ENCODE measurements around the gene RTEL1. TPM values are rescaled to one million over a fixed set of nuclear protein-coding genes. Genes with fewer than 3 reads are reported as not detected.

Gene RTEL1
- total RNA-seq, 2 experiments from 2014 or later = 49.8 to 54.3 TPM

- H3K27me3 Mint-ChIP-seq (ENCODE audit: low read depth) = no peaks in the 10 kb centered on the region
- H3K9me3 Mint-ChIP-seq (ENCODE audit: insufficient read depth) = no peaks in the 10 kb centered on the region
- peaks cover 5% of the 10 kb centered on the region for H3K36me3 Mint-ChIP-seq (ENCODE audit: low read depth)
- DNase-seq (no peak), ATAC-seq (no peak)
- H3K4me3 Mint-ChIP-seq = no peak overlapping the region
- H3K4me1 Mint-ChIP-seq (ENCODE audit: low read depth) = no peaks in the 10 kb centered on the region
- ChIA-PET POLR2A (no interaction called here), CTCF (no interaction called here)
- H3K27ac Mint-ChIP-seq = no peak overlapping the region
Measured at GRCh38 chr20:63686492-63687321, 28.6 kb downstream of the RTEL1 start.

- Mint-ChIP-seq H3K27ac (no peak overlapping the region), H3K27me3 (ENCODE audit: low read depth) (no peaks in the 10 kb centered on the region), H3K4me3 (no peak overlapping the region), H3K9me3 (ENCODE audit: insufficient read depth) (no peaks in the 10 kb centered on the region), H3K4me1 (ENCODE audit: low read depth) (no peaks in the 10 kb centered on the region), H3K36me3 (ENCODE audit: low read depth) (peaks cover 11% of the 10 kb centered on the region)
- no peak for DNase-seq
- POLR2A ChIA-PET = interaction anchor here (0.7 to 1.0 kb wide), 2 partner anchors 30 to 167 kb away, joined by 3 read pairs; partner anchors contain the start of gene RTEL1
- CTCF ChIA-PET = no interaction called here
- no peak for ATAC-seq
Measured at GRCh38 chr20:63687419-63688178, 29.5 kb downstream of the RTEL1 start.

- DNase-seq (no peak), ATAC-seq (no peak)
- Mint-ChIP-seq H3K4me3 (no peak overlapping the region), H3K36me3 (ENCODE audit: low read depth) (peaks cover 14% of the 10 kb centered on the region), H3K27ac (no peak overlapping the region), H3K9me3 (ENCODE audit: insufficient read depth) (no peaks in the 10 kb centered on the region), H3K27me3 (ENCODE audit: low read depth) (no peaks in the 10 kb centered on the region), H3K4me1 (ENCODE audit: low read depth) (no peaks in the 10 kb centered on the region)
- POLR2A ChIA-PET = interaction anchor here (0.7 to 1.0 kb wide), 2 partner anchors 30 to 61 kb away, joined by 3 to 4 read pairs; partner anchors contain the start of gene RTEL1
- CTCF ChIA-PET = no interaction called here
Measured at GRCh38 chr20:63688228-63689045, 30.3 kb downstream of the RTEL1 start.

- ATAC-seq (no peak), DNase-seq (no peak)
- H3K4me1 Mint-ChIP-seq (ENCODE audit: low read depth) = no peaks in the 10 kb centered on the region
- CTCF ChIA-PET = no interaction called here
- H3K27me3 Mint-ChIP-seq (ENCODE audit: low read depth) = no peaks in the 10 kb centered on the region
- H3K36me3 Mint-ChIP-seq (ENCODE audit: low read depth) = peaks cover 21% of the 10 kb centered on the region
- H3K9me3 Mint-ChIP-seq (ENCODE audit: insufficient read depth) = no peaks in the 10 kb centered on the region
- H3K27ac Mint-ChIP-seq = no peak overlapping the region
- H3K4me3 Mint-ChIP-seq = no peak overlapping the region
- POLR2A ChIA-PET = interaction anchor here (0.7 kb wide), 1 partner anchor 62 kb away, joined by 4 read pairs; no protein-coding TSS in a partner anchor
Measured at GRCh38 chr20:63689046-63690002, 31.2 kb downstream of the RTEL1 start.

GRCh38 chr20:63690003-63690897 is 32.1 kb downstream of the RTEL1 start:
- CTCF ChIA-PET = no interaction called here
- Mint-ChIP-seq H3K4me3 (no peak overlapping the region), H3K27me3 (ENCODE audit: low read depth) (no peaks in the 10 kb centered on the region), H3K4me1 (ENCODE audit: low read depth) (no peaks in the 10 kb centered on the region), H3K27ac (no peak overlapping the region), H3K9me3 (ENCODE audit: insufficient read depth) (no peaks in the 10 kb centered on the region), H3K36me3 (ENCODE audit: low read depth) (peaks cover 25% of the 10 kb centered on the region)
- POLR2A ChIA-PET = no interaction called here
- ATAC-seq (no peak), DNase-seq (no peak)

GRCh38 chr20:63690898-63691710 is 33.0 kb downstream of the RTEL1 start:
- H3K36me3 Mint-ChIP-seq (ENCODE audit: low read depth) = peaks cover 28% of the 10 kb centered on the region
- no peak for DNase-seq
- H3K4me3 Mint-ChIP-seq = no peak overlapping the region
- no peaks in the 10 kb centered on the region for H3K27me3 Mint-ChIP-seq (ENCODE audit: low read depth)
- H3K27ac Mint-ChIP-seq = peak overlapping the region; percentile 55
- no peak for ATAC-seq
- POLR2A ChIA-PET = no interaction called here
- peaks cover 3% of the 10 kb centered on the region for H3K4me1 Mint-ChIP-seq (ENCODE audit: low read depth)
- CTCF ChIA-PET = no interaction called here
- no peaks in the 10 kb centered on the region for H3K9me3 Mint-ChIP-seq (ENCODE audit: insufficient read depth)

- no peaks in the 10 kb centered on the region for H3K27me3 Mint-ChIP-seq (ENCODE audit: low read depth)
- peak overlapping the region; percentile 55 for H3K27ac Mint-ChIP-seq
- ChIA-PET POLR2A (no interaction called here), CTCF (interaction anchor here (0.7 kb wide), 1 partner anchor 43 kb away, joined by 3 read pairs; no protein-coding TSS in a partner anchor)
- no peak for DNase-seq
- no peak for ATAC-seq
- peaks cover 5% of the 10 kb centered on the region for H3K4me1 Mint-ChIP-seq (ENCODE audit: low read depth)
- no peak overlapping the region for H3K4me3 Mint-ChIP-seq
- no peaks in the 10 kb centered on the region for H3K9me3 Mint-ChIP-seq (ENCODE audit: insufficient read depth)
- peaks cover 28% of the 10 kb centered on the region for H3K36me3 Mint-ChIP-seq (ENCODE audit: low read depth)
Measured at GRCh38 chr20:63691711-63692435, 33.8 kb downstream of the RTEL1 start.

- Mint-ChIP-seq H3K4me3 (peak overlapping the region; percentile 28), H3K36me3 (ENCODE audit: low read depth) (peaks cover 28% of the 10 kb centered on the region), H3K4me1 (ENCODE audit: low read depth) (peaks cover 9% of the 10 kb centered on the region), H3K27ac (peak overlapping the region; percentile 67), H3K9me3 (ENCODE audit: insufficient read depth) (no peaks in the 10 kb centered on the region), H3K27me3 (ENCODE audit: low read depth) (no peaks in the 10 kb centered on the region)
- CTCF ChIA-PET = no interaction called here
- ATAC-seq (no peak), DNase-seq (no peak)
- POLR2A ChIA-PET = no interaction called here
Measured at GRCh38 chr20:63692436-63693082, 34.4 kb downstream of the RTEL1 start.

GRCh38 chr20:63693083-63693732 is 35.1 kb downstream of the RTEL1 start:
- H3K27me3 Mint-ChIP-seq (ENCODE audit: low read depth) = no peaks in the 10 kb centered on the region
- ChIA-PET POLR2A (no interaction called here), CTCF (no interaction called here)
- no peak for DNase-seq
- no peak overlapping the region for H3K27ac Mint-ChIP-seq
- no peak for ATAC-seq
- H3K9me3 Mint-ChIP-seq (ENCODE audit: insufficient read depth) = no peaks in the 10 kb centered on the region
- peak overlapping the region; percentile 8 for H3K4me3 Mint-ChIP-seq
- peaks cover 9% of the 10 kb centered on the region for H3K4me1 Mint-ChIP-seq (ENCODE audit: low read depth)
- peaks cover 28% of the 10 kb centered on the region for H3K36me3 Mint-ChIP-seq (ENCODE audit: low read depth)
